Activated CD4-positive, alpha-beta memory T cell treated with anti-CD3 and anti-CD28 coated beads, Interleukin-2, amount 10 ng/mL, durations not matched to agents 7 days and 5 days (primary cell): Measurements from ENCODE around the gene METTL24. TPM values are rescaled to one million over a fixed set of nuclear protein-coding genes. Genes with fewer than 3 reads are reported as not detected.

Experiments used
- CTCF ChIA-PET: fragments of 350-600 bp; sonication (Branson Sonifier 250); formaldehyde crosslinking; loops from one replicate; lab custom pipeline; 2021; ENCODE audit warnings: antibody characterized with exemption, inconsistent platforms; lab: Charles Lee
- POLR2A ChIA-PET: fragments of 350-600 bp; sonication (Branson Sonifier 250); formaldehyde crosslinking; loops from one replicate; lab custom pipeline; 2021; ENCODE audit warnings: antibody characterized with exemption; lab: Charles Lee
- DNase-seq: peaks from one replicate; pipeline ENCODE4 v3.0.0-alpha.2; 2020
- H3K27ac Mint-ChIP-seq: one replicate; pipeline ENCODE4 v1.8.0; 2021; ENCODE audit warnings: mild to moderate bottlenecking, mixed read lengths
- H3K27me3 Mint-ChIP-seq: one replicate; pipeline ENCODE4 v1.8.0; 2021; ENCODE audit warnings: mixed read lengths
- H3K36me3 Mint-ChIP-seq: one replicate; pipeline ENCODE4 v1.8.0; 2021; ENCODE audit warnings: low read depth, mixed read lengths
- H3K4me1 Mint-ChIP-seq: one replicate; pipeline ENCODE4 v1.8.0; 2021; ENCODE audit warnings: mixed read lengths
- H3K4me3 Mint-ChIP-seq: one replicate; pipeline ENCODE4 v1.8.0; 2021; ENCODE audit warnings: mild to moderate bottlenecking, mixed read lengths
- H3K9me3 Mint-ChIP-seq: one replicate; pipeline ENCODE4 v1.8.0; 2021; ENCODE audit warnings: mixed read lengths
- total RNA-seq, 2 experiments: library from RNA; stranded (reverse); gene quantifications; one replicate each; pipeline ENCODE4 v1.2.3, GENCODE V29; 2021

Gene METTL24
- total RNA-seq, 2 experiments from 2014 or later = not detected

- ChIA-PET CTCF (no interaction called here), POLR2A (no interaction called here)
- H3K4me1 Mint-ChIP-seq = no peaks in the 10 kb centered on the region
- no peaks in the 10 kb centered on the region for H3K36me3 Mint-ChIP-seq
- no peak overlapping the region for H3K4me3 Mint-ChIP-seq
- no peak overlapping the region for H3K27ac Mint-ChIP-seq
- H3K27me3 Mint-ChIP-seq = peaks cover 6% of the 10 kb centered on the region
- DNase-seq = no peak
- no peaks in the 10 kb centered on the region for H3K9me3 Mint-ChIP-seq
Measured at GRCh38 chr6:110325197-110325596, 33.0 kb downstream of the METTL24 start.

GRCh38 chr6:110324548-110324947 lies 33.6 kb downstream of the METTL24 start:
- no peak for DNase-seq
- Mint-ChIP-seq H3K36me3 (no peaks in the 10 kb centered on the region), H3K27ac (no peak overlapping the region), H3K4me3 (no peak overlapping the region), H3K27me3 (peaks cover 6% of the 10 kb centered on the region), H3K4me1 (no peaks in the 10 kb centered on the region), H3K9me3 (no peaks in the 10 kb centered on the region)
- ChIA-PET POLR2A (no interaction called here), CTCF (no interaction called here)

- Mint-ChIP-seq H3K27me3 (peaks cover 8% of the 10 kb centered on the region), H3K9me3 (no peaks in the 10 kb centered on the region), H3K27ac (no peak overlapping the region), H3K36me3 (no peaks in the 10 kb centered on the region), H3K4me1 (no peaks in the 10 kb centered on the region), H3K4me3 (no peak overlapping the region)
- DNase-seq = no peak
- ChIA-PET CTCF (no interaction called here), POLR2A (no interaction called here)
Measured at GRCh38 chr6:110323258-110323657, 34.9 kb downstream of the METTL24 start.

GRCh38 chr6:110322874-110323242 lies 35.3 kb downstream of the METTL24 start:
- Mint-ChIP-seq H3K27ac (no peak overlapping the region), H3K4me3 (no peak overlapping the region), H3K4me1 (no peaks in the 10 kb centered on the region), H3K27me3 (peaks cover 10% of the 10 kb centered on the region), H3K9me3 (no peaks in the 10 kb centered on the region), H3K36me3 (no peaks in the 10 kb centered on the region)
- DNase-seq = no peak
- ChIA-PET POLR2A (no interaction called here), CTCF (no interaction called here)

- Mint-ChIP-seq H3K9me3 (no peaks in the 10 kb centered on the region), H3K36me3 (no peaks in the 10 kb centered on the region), H3K4me1 (no peaks in the 10 kb centered on the region), H3K27me3 (peaks cover 10% of the 10 kb centered on the region), H3K4me3 (no peak overlapping the region), H3K27ac (no peak overlapping the region)
- CTCF ChIA-PET = no interaction called here
- POLR2A ChIA-PET = no interaction called here
- DNase-seq = no peak
Measured at GRCh38 chr6:110322151-110322873, 35.8 kb downstream of the METTL24 start.

GRCh38 chr6:110320307-110320706 lies 37.8 kb downstream of the METTL24 start:
- DNase-seq = no peak
- ChIA-PET POLR2A (no interaction called here), CTCF (no interaction called here)
- Mint-ChIP-seq H3K27me3 (peaks cover 8% of the 10 kb centered on the region), H3K4me1 (no peaks in the 10 kb centered on the region), H3K9me3 (no peaks in the 10 kb centered on the region), H3K27ac (no peak overlapping the region), H3K36me3 (no peaks in the 10 kb centered on the region), H3K4me3 (no peak overlapping the region)

- ChIA-PET CTCF (no interaction called here), POLR2A (no interaction called here)
- Mint-ChIP-seq H3K36me3 (no peaks in the 10 kb centered on the region), H3K4me1 (no peaks in the 10 kb centered on the region), H3K27ac (no peak overlapping the region), H3K27me3 (peaks cover 8% of the 10 kb centered on the region), H3K4me3 (no peak overlapping the region), H3K9me3 (no peaks in the 10 kb centered on the region)
- no peak for DNase-seq
Measured at GRCh38 chr6:110319843-110320242, 38.3 kb downstream of the METTL24 start.

GRCh38 chr6:110319381-110319780 lies 38.8 kb downstream of the METTL24 start:
- H3K4me1 Mint-ChIP-seq = no peaks in the 10 kb centered on the region
- CTCF ChIA-PET = no interaction called here
- H3K27ac Mint-ChIP-seq = no peak overlapping the region
- no peaks in the 10 kb centered on the region for H3K9me3 Mint-ChIP-seq
- DNase-seq = no peak
- H3K27me3 Mint-ChIP-seq = peaks cover 8% of the 10 kb centered on the region
- H3K36me3 Mint-ChIP-seq = no peaks in the 10 kb centered on the region
- H3K4me3 Mint-ChIP-seq = no peak overlapping the region
- POLR2A ChIA-PET = no interaction called here

- H3K9me3 Mint-ChIP-seq = no peaks in the 10 kb centered on the region
- POLR2A ChIA-PET = no interaction called here
- CTCF ChIA-PET = no interaction called here
Measured at GRCh38 chr6:110318971-110319370, 39.2 kb downstream of the METTL24 start.

GRCh38 chr6:110317646-110318045 lies 40.5 kb downstream of the METTL24 start:
- peaks cover 10% of the 10 kb centered on the region for H3K27me3 Mint-ChIP-seq
- H3K9me3 Mint-ChIP-seq = no peaks in the 10 kb centered on the region
- DNase-seq = no peak
- no peak overlapping the region for H3K27ac Mint-ChIP-seq
- H3K36me3 Mint-ChIP-seq = no peaks in the 10 kb centered on the region
- H3K4me1 Mint-ChIP-seq = no peaks in the 10 kb centered on the region
- CTCF ChIA-PET = no interaction called here
- H3K4me3 Mint-ChIP-seq = no peak overlapping the region
- POLR2A ChIA-PET = no interaction called here

More at GRCh38 chr6:110318971-110319370, 39.2 kb downstream of the METTL24 start:
- H3K27me3 Mint-ChIP-seq = peaks cover 8% of the 10 kb centered on the region
- H3K27ac Mint-ChIP-seq = no peak overlapping the region
- H3K4me3 Mint-ChIP-seq = no peak overlapping the region
- H3K36me3 Mint-ChIP-seq = no peaks in the 10 kb centered on the region
- DNase-seq = no peak
- no peaks in the 10 kb centered on the region for H3K4me1 Mint-ChIP-seq

- no peaks in the 10 kb centered on the region for H3K9me3 Mint-ChIP-seq
- no peaks in the 10 kb centered on the region for H3K36me3 Mint-ChIP-seq
- POLR2A ChIA-PET = no interaction called here
- CTCF ChIA-PET = no interaction called here
- H3K4me1 Mint-ChIP-seq = no peaks in the 10 kb centered on the region
- no peak for DNase-seq
- no peak overlapping the region for H3K27ac Mint-ChIP-seq
- peaks cover 10% of the 10 kb centered on the region for H3K27me3 Mint-ChIP-seq
- H3K4me3 Mint-ChIP-seq = no peak overlapping the region
Measured at GRCh38 chr6:110317189-110317588, 41.0 kb downstream of the METTL24 start.

- DNase-seq = no peak
- no peaks in the 10 kb centered on the region for H3K9me3 Mint-ChIP-seq
- H3K27me3 Mint-ChIP-seq = peaks cover 10% of the 10 kb centered on the region
- no peak overlapping the region for H3K27ac Mint-ChIP-seq
- ChIA-PET POLR2A (no interaction called here), CTCF (no interaction called here)
- H3K4me1 Mint-ChIP-seq = no peaks in the 10 kb centered on the region
- no peak overlapping the region for H3K4me3 Mint-ChIP-seq
- no peaks in the 10 kb centered on the region for H3K36me3 Mint-ChIP-seq
Measured at GRCh38 chr6:110315869-110316398, 42.2 kb downstream of the METTL24 start.

GRCh38 chr6:110315207-110315868 lies 42.8 kb downstream of the METTL24 start:
- H3K27ac Mint-ChIP-seq = no peak overlapping the region
- CTCF ChIA-PET = no interaction called here
- peaks cover 6% of the 10 kb centered on the region for H3K27me3 Mint-ChIP-seq
- POLR2A ChIA-PET = no interaction called here
- no peaks in the 10 kb centered on the region for H3K4me1 Mint-ChIP-seq
- no peaks in the 10 kb centered on the region for H3K36me3 Mint-ChIP-seq
- no peaks in the 10 kb centered on the region for H3K9me3 Mint-ChIP-seq
- H3K4me3 Mint-ChIP-seq = no peak overlapping the region
- DNase-seq = no peak
